Adrenal gland (tissue), 5 donors: ENCODE data around the gene DDX6.

Experiments used
- CTCF ChIP-seq, 6 experiments: fragments of 450-650 bp in 4 of 6; fragments of 200-600 bp in 2 of 6; sonication (generic) in 1 of 6; IDR thresholded peaks; 1 replicate in 5 of 6; 2 replicates in 1 of 6; pipeline versions ENCODE4 v1.5.1 to v1.8.0; 2016 to 2021; ENCODE audit warnings: antibody characterized with exemption in 6 of 6, mild to moderate bottlenecking in 2 of 6, moderate library complexity in 1 of 6
- POLR2A ChIP-seq, 2 donors: fragments of 450-650 bp; IDR thresholded peaks; one replicate each; pipeline ENCODE4 v1.6.1; 2017; ENCODE audit warnings: antibody characterized with exemption in 2 of 2, mild to moderate bottlenecking in 2 of 2, moderate library complexity in 1 of 2
- donor health status: DM: no; HTN: no; CAD: no.

GRCh38 chr11:118791961-118792569, 1.1 kb upstream of the DDX6 start:
- TF ChIP-seq CTCF (IDR thresholded peaks at IDR 0.05) (no peak), POLR2A (IDR thresholded peaks at IDR 0.05) (no peak)
